ENCODE data around the gene RCBTB2.

Gene RCBTB2

GRCh38 chr13:48493066-48493765 is 39.7 kb downstream of the RCBTB2 start:
- no peak for DNase-seq (ENCODE audit: low read depth, low spot score)
- no peaks in the 10 kb centered on the region for H3K4me1 ChIP-seq (ENCODE audit: control insufficient read depth, insufficient read depth, low read length)
- no peak overlapping the region for H3K27ac ChIP-seq (ENCODE audit: low read length)
- WGBS (ENCODE audit: insufficient coverage, insufficient read length), result 100% methylated on average over 1 of the region's 4 CpGs
- no peak overlapping the region for H3K4me3 ChIP-seq (ENCODE audit: low read length)
- no peaks in the 10 kb centered on the region for H3K9me3 ChIP-seq (ENCODE audit: control insufficient read depth, insufficient read depth, low read length)
- no peaks in the 10 kb centered on the region for H3K27me3 ChIP-seq (ENCODE audit: control insufficient read depth, insufficient read depth, low read length)
- no peaks in the 10 kb centered on the region for H3K36me3 ChIP-seq (ENCODE audit: control insufficient read depth, insufficient read depth, low read length)

GRCh38 chr13:48492470-48493065 is 40.3 kb downstream of the RCBTB2 start:
- Histone ChIP-seq H3K4me1 (ENCODE audit: control insufficient read depth, insufficient read depth, low read length) (no peaks in the 10 kb centered on the region), H3K27me3 (ENCODE audit: control insufficient read depth, insufficient read depth, low read length) (no peaks in the 10 kb centered on the region), H3K9me3 (ENCODE audit: control insufficient read depth, insufficient read depth, low read length) (no peaks in the 10 kb centered on the region), H3K4me3 (ENCODE audit: low read length) (no peak overlapping the region), H3K36me3 (ENCODE audit: control insufficient read depth, insufficient read depth, low read length) (no peaks in the 10 kb centered on the region), H3K27ac (ENCODE audit: low read length) (no peak overlapping the region)
- WGBS (ENCODE audit: insufficient coverage, insufficient read length), result 100% methylated on average over 2 of the region's 16 CpGs
- no peak for DNase-seq (ENCODE audit: low read depth, low spot score)

GRCh38 chr13:48492096-48492440 is 40.8 kb downstream of the RCBTB2 start:
- no peaks in the 10 kb centered on the region for H3K36me3 ChIP-seq (ENCODE audit: control insufficient read depth, insufficient read depth, low read length)
- no CpG with 5 or more reads among the region's 1 CpG for WGBS (ENCODE audit: insufficient coverage, insufficient read length)
- no peaks in the 10 kb centered on the region for H3K9me3 ChIP-seq (ENCODE audit: control insufficient read depth, insufficient read depth, low read length)
- no peak overlapping the region for H3K27ac ChIP-seq (ENCODE audit: low read length)
- no peak for DNase-seq (ENCODE audit: low read depth, low spot score)
- no peaks in the 10 kb centered on the region for H3K4me1 ChIP-seq (ENCODE audit: control insufficient read depth, insufficient read depth, low read length)
- H3K4me3 ChIP-seq (ENCODE audit: low read length), result no peak overlapping the region
- no peaks in the 10 kb centered on the region for H3K27me3 ChIP-seq (ENCODE audit: control insufficient read depth, insufficient read depth, low read length)

GRCh38 chr13:48491423-48492095 is 41.3 kb downstream of the RCBTB2 start:
- Histone ChIP-seq H3K4me3 (ENCODE audit: low read length) (no peak overlapping the region), H3K36me3 (ENCODE audit: control insufficient read depth, insufficient read depth, low read length) (no peaks in the 10 kb centered on the region), H3K4me1 (ENCODE audit: control insufficient read depth, insufficient read depth, low read length) (no peaks in the 10 kb centered on the region), H3K27me3 (ENCODE audit: control insufficient read depth, insufficient read depth, low read length) (no peaks in the 10 kb centered on the region), H3K27ac (ENCODE audit: low read length) (no peak overlapping the region), H3K9me3 (ENCODE audit: control insufficient read depth, insufficient read depth, low read length) (no peaks in the 10 kb centered on the region)
- no peak for DNase-seq (ENCODE audit: low read depth, low spot score)

GRCh38 chr13:48490241-48490640 is 42.6 kb downstream of the RCBTB2 start:
- no peaks in the 10 kb centered on the region for H3K36me3 ChIP-seq (ENCODE audit: control insufficient read depth, insufficient read depth, low read length)
- H3K27me3 ChIP-seq (ENCODE audit: control insufficient read depth, insufficient read depth, low read length), result no peaks in the 10 kb centered on the region
- H3K4me1 ChIP-seq (ENCODE audit: control insufficient read depth, insufficient read depth, low read length), result no peaks in the 10 kb centered on the region
- H3K9me3 ChIP-seq (ENCODE audit: control insufficient read depth, insufficient read depth, low read length), result no peaks in the 10 kb centered on the region
- H3K4me3 ChIP-seq (ENCODE audit: low read length), result no peak overlapping the region
- no peak for DNase-seq (ENCODE audit: low read depth, low spot score)
- WGBS (ENCODE audit: insufficient coverage, insufficient read length), result no CpG with 5 or more reads among the region's 3 CpGs
- no peak overlapping the region for H3K27ac ChIP-seq (ENCODE audit: low read length)

GRCh38 chr13:48489666-48490065 is 43.2 kb downstream of the RCBTB2 start:
- Histone ChIP-seq H3K9me3 (ENCODE audit: control insufficient read depth, insufficient read depth, low read length) (no peaks in the 10 kb centered on the region), H3K27me3 (ENCODE audit: control insufficient read depth, insufficient read depth, low read length) (no peaks in the 10 kb centered on the region), H3K4me1 (ENCODE audit: control insufficient read depth, insufficient read depth, low read length) (no peaks in the 10 kb centered on the region), H3K27ac (ENCODE audit: low read length) (no peak overlapping the region), H3K36me3 (ENCODE audit: control insufficient read depth, insufficient read depth, low read length) (no peaks in the 10 kb centered on the region), H3K4me3 (ENCODE audit: low read length) (no peak overlapping the region)
- DNase-seq (ENCODE audit: low read depth, low spot score), result no peak

GRCh38 chr13:48488995-48489394 is 43.9 kb downstream of the RCBTB2 start:
- H3K27me3 ChIP-seq (ENCODE audit: control insufficient read depth, insufficient read depth, low read length), result no peaks in the 10 kb centered on the region
- H3K4me3 ChIP-seq (ENCODE audit: low read length), result no peak overlapping the region
- no peak overlapping the region for H3K27ac ChIP-seq (ENCODE audit: low read length)
- DNase-seq (ENCODE audit: low read depth, low spot score), result no peak
- H3K36me3 ChIP-seq (ENCODE audit: control insufficient read depth, insufficient read depth, low read length), result no peaks in the 10 kb centered on the region
- no peaks in the 10 kb centered on the region for H3K9me3 ChIP-seq (ENCODE audit: control insufficient read depth, insufficient read depth, low read length)
- no peaks in the 10 kb centered on the region for H3K4me1 ChIP-seq (ENCODE audit: control insufficient read depth, insufficient read depth, low read length)

GRCh38 chr13:48487968-48488367 is 44.9 kb downstream of the RCBTB2 start:
- no peak for DNase-seq (ENCODE audit: low read depth, low spot score)
- no peaks in the 10 kb centered on the region for H3K36me3 ChIP-seq (ENCODE audit: control insufficient read depth, insufficient read depth, low read length)
- H3K4me1 ChIP-seq (ENCODE audit: control insufficient read depth, insufficient read depth, low read length), result no peaks in the 10 kb centered on the region
- no peak overlapping the region for H3K4me3 ChIP-seq (ENCODE audit: low read length)
- no CpG with 5 or more reads among the region's 2 CpGs for WGBS (ENCODE audit: insufficient coverage, insufficient read length)
- H3K27ac ChIP-seq (ENCODE audit: low read length), result no peak overlapping the region
- no peaks in the 10 kb centered on the region for H3K9me3 ChIP-seq (ENCODE audit: control insufficient read depth, insufficient read depth, low read length)
- H3K27me3 ChIP-seq (ENCODE audit: control insufficient read depth, insufficient read depth, low read length), result no peaks in the 10 kb centered on the region

- Histone ChIP-seq H3K4me3 (ENCODE audit: low read length) (no peak overlapping the region), H3K27me3 (ENCODE audit: control insufficient read depth, insufficient read depth, low read length) (no peaks in the 10 kb centered on the region), H3K4me1 (ENCODE audit: control insufficient read depth, insufficient read depth, low read length) (no peaks in the 10 kb centered on the region), H3K27ac (ENCODE audit: low read length) (no peak overlapping the region), H3K9me3 (ENCODE audit: control insufficient read depth, insufficient read depth, low read length) (no peaks in the 10 kb centered on the region), H3K36me3 (ENCODE audit: control insufficient read depth, insufficient read depth, low read length) (no peaks in the 10 kb centered on the region)
- no CpG with 5 or more reads among the region's 5 CpGs for WGBS (ENCODE audit: insufficient coverage, insufficient read length)
- no peak for DNase-seq (ENCODE audit: low read depth, low spot score)
Measured at GRCh38 chr13:48486836-48487235, 46.0 kb downstream of the RCBTB2 start.

GRCh38 chr13:48486362-48486761 is 46.5 kb downstream of the RCBTB2 start:
- Histone ChIP-seq H3K36me3 (ENCODE audit: control insufficient read depth, insufficient read depth, low read length) (no peaks in the 10 kb centered on the region), H3K27ac (ENCODE audit: low read length) (no peak overlapping the region), H3K9me3 (ENCODE audit: control insufficient read depth, insufficient read depth, low read length) (no peaks in the 10 kb centered on the region), H3K27me3 (ENCODE audit: control insufficient read depth, insufficient read depth, low read length) (no peaks in the 10 kb centered on the region), H3K4me1 (ENCODE audit: control insufficient read depth, insufficient read depth, low read length) (no peaks in the 10 kb centered on the region), H3K4me3 (ENCODE audit: low read length) (no peak overlapping the region)
- no peak for DNase-seq (ENCODE audit: low read depth, low spot score)

GRCh38 chr13:48485432-48485831 is 47.4 kb downstream of the RCBTB2 start:
- no peaks in the 10 kb centered on the region for H3K9me3 ChIP-seq (ENCODE audit: control insufficient read depth, insufficient read depth, low read length)
- H3K27me3 ChIP-seq (ENCODE audit: control insufficient read depth, insufficient read depth, low read length), result no peaks in the 10 kb centered on the region
- WGBS (ENCODE audit: insufficient coverage, insufficient read length), result no CpG with 5 or more reads among the region's 3 CpGs
- no peak for DNase-seq (ENCODE audit: low read depth, low spot score)
- H3K36me3 ChIP-seq (ENCODE audit: control insufficient read depth, insufficient read depth, low read length), result no peaks in the 10 kb centered on the region
- H3K27ac ChIP-seq (ENCODE audit: low read length), result no peak overlapping the region
- H3K4me1 ChIP-seq (ENCODE audit: control insufficient read depth, insufficient read depth, low read length), result no peaks in the 10 kb centered on the region
- no peak overlapping the region for H3K4me3 ChIP-seq (ENCODE audit: low read length)

Data from iPS DF 6.9 (cell line).